ENCODE results near the gene ICAM2.

Gene ICAM2

GRCh38 chr17:64020056-64020766 lies at the start of gene ICAM2:
Gene ICAM2, minus strand, starts transcription at chr17:64020633. Its CDS starts 13,942 bp downstream, at chr17:64006691.
- ATAC-seq, result no peak; the same call in 2 of the 3 replicates
- TF ChIP-seq ISL1 (CRISPR knock-in tag; IDR thresholded peaks at IDR 0.05) (no peak), TCF4 (CRISPR knock-in tag; IDR thresholded peaks at IDR 0.05; ENCODE audit: borderline replicate concordance) (no peak)

- TF ChIP-seq ZNF70 (CRISPR knock-in tag; IDR thresholded peaks at IDR 0.05) (no peak), CSDC2 (CRISPR knock-in tag; IDR thresholded peaks at IDR 0.05) (no peak), POU6F1 (CRISPR knock-in tag; IDR thresholded peaks at IDR 0.05; ENCODE audit: borderline replicate concordance, low read depth) (no peak), SNAI2 (CRISPR knock-in tag; IDR thresholded peaks at IDR 0.05) (no peak), ZFP30 (CRISPR knock-in tag; IDR thresholded peaks at IDR 0.05) (no peak), RARB (CRISPR knock-in tag; IDR thresholded peaks at IDR 0.05) (no peak), ESRRG (CRISPR knock-in tag; IDR thresholded peaks at IDR 0.05) (no peak), BACH2 (CRISPR knock-in tag; IDR thresholded peaks at IDR 0.05; ENCODE audit: borderline replicate concordance) (no peak), ZC3H10 (CRISPR knock-in tag; IDR thresholded peaks at IDR 0.05) (no peak), ZNF8 (CRISPR knock-in tag; IDR thresholded peaks at IDR 0.05) (no peak)
- TF ChIP-seq, protein P1, sequence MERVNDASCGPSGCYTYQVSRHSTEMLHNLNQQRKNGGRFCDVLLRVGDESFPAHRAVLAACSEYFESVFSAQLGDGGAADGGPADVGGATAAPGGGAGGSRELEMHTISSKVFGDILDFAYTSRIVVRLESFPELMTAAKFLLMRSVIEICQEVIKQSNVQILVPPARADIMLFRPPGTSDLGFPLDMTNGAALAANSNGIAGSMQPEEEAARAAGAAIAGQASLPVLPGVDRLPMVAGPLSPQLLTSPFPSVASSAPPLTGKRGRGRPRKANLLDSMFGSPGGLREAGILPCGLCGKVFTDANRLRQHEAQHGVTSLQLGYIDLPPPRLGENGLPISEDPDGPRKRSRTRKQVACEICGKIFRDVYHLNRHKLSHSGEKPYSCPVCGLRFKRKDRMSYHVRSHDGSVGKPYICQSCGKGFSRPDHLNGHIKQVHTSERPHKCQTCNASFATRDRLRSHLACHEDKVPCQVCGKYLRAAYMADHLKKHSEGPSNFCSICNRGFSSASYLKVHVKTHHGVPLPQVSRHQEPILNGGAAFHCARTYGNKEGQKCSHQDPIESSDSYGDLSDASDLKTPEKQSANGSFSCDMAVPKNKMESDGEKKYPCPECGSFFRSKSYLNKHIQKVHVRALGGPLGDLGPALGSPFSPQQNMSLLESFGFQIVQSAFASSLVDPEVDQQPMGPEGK (CRISPR knock-in tag; IDR thresholded peaks at IDR 0.05; ENCODE audit: borderline replicate concordance), result no peak
- TF ChIP-seq, protein P2, sequence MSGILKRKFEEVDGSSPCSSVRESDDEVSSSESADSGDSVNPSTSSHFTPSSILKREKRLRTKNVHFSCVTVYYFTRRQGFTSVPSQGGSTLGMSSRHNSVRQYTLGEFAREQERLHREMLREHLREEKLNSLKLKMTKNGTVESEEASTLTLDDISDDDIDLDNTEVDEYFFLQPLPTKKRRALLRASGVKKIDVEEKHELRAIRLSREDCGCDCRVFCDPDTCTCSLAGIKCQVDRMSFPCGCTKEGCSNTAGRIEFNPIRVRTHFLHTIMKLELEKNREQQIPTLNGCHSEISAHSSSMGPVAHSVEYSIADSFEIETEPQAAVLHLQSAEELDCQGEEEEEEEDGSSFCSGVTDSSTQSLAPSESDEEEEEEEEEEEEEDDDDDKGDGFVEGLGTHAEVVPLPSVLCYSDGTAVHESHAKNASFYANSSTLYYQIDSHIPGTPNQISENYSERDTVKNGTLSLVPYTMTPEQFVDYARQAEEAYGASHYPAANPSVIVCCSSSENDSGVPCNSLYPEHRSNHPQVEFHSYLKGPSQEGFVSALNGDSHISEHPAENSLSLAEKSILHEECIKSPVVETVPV (CRISPR knock-in tag; IDR thresholded peaks at IDR 0.05), result no peak
- no peak for ATAC-seq
These were observed 49.8 kb upstream of the ICAM2 start for GRCh38 chr17:64070213-64070612.

- TF ChIP-seq, protein P2 (CRISPR knock-in tag; IDR thresholded peaks at IDR 0.05), result no peak
- TF ChIP-seq BACH2 (CRISPR knock-in tag; IDR thresholded peaks at IDR 0.05; ENCODE audit: borderline replicate concordance) (no peak), GLIS3 (CRISPR knock-in tag; IDR thresholded peaks at IDR 0.05) (no peak), POU6F1 (CRISPR knock-in tag; IDR thresholded peaks at IDR 0.05; ENCODE audit: borderline replicate concordance, low read depth) (no peak), TOX (CRISPR knock-in tag; IDR thresholded peaks at IDR 0.05; ENCODE audit: borderline replicate concordance) (no peak), ZNF8 (CRISPR knock-in tag; IDR thresholded peaks at IDR 0.05) (no peak), ZFP3 (CRISPR knock-in tag; IDR thresholded peaks at IDR 0.05) (no peak), ISL1 (CRISPR knock-in tag; IDR thresholded peaks at IDR 0.05) (no peak), TCF4 (CRISPR knock-in tag; IDR thresholded peaks at IDR 0.05; ENCODE audit: borderline replicate concordance) (no peak)
- TF ChIP-seq, protein P3, sequence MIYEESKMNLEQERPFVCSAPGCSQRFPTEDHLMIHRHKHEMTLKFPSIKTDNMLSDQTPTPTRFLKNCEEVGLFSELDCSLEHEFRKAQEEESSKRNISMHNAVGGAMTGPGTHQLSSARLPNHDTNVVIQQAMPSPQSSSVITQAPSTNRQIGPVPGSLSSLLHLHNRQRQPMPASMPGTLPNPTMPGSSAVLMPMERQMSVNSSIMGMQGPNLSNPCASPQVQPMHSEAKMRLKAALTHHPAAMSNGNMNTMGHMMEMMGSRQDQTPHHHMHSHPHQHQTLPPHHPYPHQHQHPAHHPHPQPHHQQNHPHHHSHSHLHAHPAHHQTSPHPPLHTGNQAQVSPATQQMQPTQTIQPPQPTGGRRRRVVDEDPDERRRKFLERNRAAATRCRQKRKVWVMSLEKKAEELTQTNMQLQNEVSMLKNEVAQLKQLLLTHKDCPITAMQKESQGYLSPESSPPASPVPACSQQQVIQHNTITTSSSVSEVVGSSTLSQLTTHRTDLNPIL (CRISPR knock-in tag; IDR thresholded peaks at IDR 0.05; ENCODE audit: low read depth), result no peak
- TF ChIP-seq, protein P1 (CRISPR knock-in tag; IDR thresholded peaks at IDR 0.05; ENCODE audit: borderline replicate concordance), result no peak
- ATAC-seq, result no peak
These were observed 48.7 kb upstream of the ICAM2 start for GRCh38 chr17:64069143-64069542.

All from SK-N-SH treated with all-trans-retinoic acid at 6 μM for 48 hours (cell line).